ENCODE data around the gene VSIR.
A peak's percentile ranks its signal among the peaks of the same experiment; 100 is the strongest.

The VSIR gene

GRCh38 chr10:71714592-71714991 lies 58.7 kb downstream of the VSIR start:
- ChIA-PET CTCF (interaction anchor here (0.9 to 6.2 kb wide), 7 partner anchors 8 to 401 kb away, joined by 3 to 41 read pairs (median 4); partner anchors contain the start of gene VSIR), POLR2A (no interaction called here)
- Histone ChIP-seq H3K27ac (ENCODE audit: insufficient read depth in 1 of 2, low read depth in 1 of 2, low read length in 2 of 2, poor library complexity in 1 of 2, severe bottlenecking in 2 of 2) (peak overlapping the region in 1 of 2 experiments; percentile 52), H3K9me3 (ENCODE audit: control extremely low read depth in 1 of 5, control insufficient read depth in 4 of 5, insufficient read depth in 2 of 5, low read depth in 1 of 5, low read length in 4 of 5) (no peaks in the 10 kb centered on the region), H3K27me3 (replicated peaks in 2 of 5; ENCODE audit: control insufficient read depth in 4 of 5, insufficient read depth in 5 of 5, low read length in 4 of 5) (no peaks in the 10 kb centered on the region), H3K4me3 (ENCODE audit: control insufficient read depth in 1 of 7, extremely low read depth in 1 of 7, insufficient read depth in 4 of 7, low read depth in 2 of 7, low read length in 6 of 7) (peak overlapping the region in 1 of 7 experiments; percentile 15), H3K4me1 (ENCODE audit: control extremely low read depth in 1 of 4, control insufficient read depth in 4 of 4, insufficient read depth in 4 of 4, low read length in 3 of 4) (peaks cover 7 to 59% (median 37%) of the 10 kb centered on the region in 4 experiments), H3K36me3 (ENCODE audit: control insufficient read depth in 4 of 4, insufficient read depth in 4 of 4, low read length in 3 of 4) (no peaks in the 10 kb centered on the region)
- 91% methylated on average over 4 of the region's 5 CpGs for WGBS (ENCODE audit: insufficient coverage)
- no peak for DNase-seq

GRCh38 chr10:71714031-71714410 lies 59.3 kb downstream of the VSIR start:
- Histone ChIP-seq H3K27me3 (replicated peaks in 2 of 5; ENCODE audit: control insufficient read depth in 4 of 5, insufficient read depth in 5 of 5, low read length in 4 of 5) (no peaks in the 10 kb centered on the region), H3K9me3 (ENCODE audit: control extremely low read depth in 1 of 5, control insufficient read depth in 4 of 5, insufficient read depth in 2 of 5, low read depth in 1 of 5, low read length in 4 of 5) (no peaks in the 10 kb centered on the region), H3K4me3 (ENCODE audit: control insufficient read depth in 1 of 7, extremely low read depth in 1 of 7, insufficient read depth in 4 of 7, low read depth in 2 of 7, low read length in 6 of 7) (peak overlapping the region in 3 of 7 experiments; percentile 3 to 19 (median 12)), H3K27ac (ENCODE audit: insufficient read depth in 1 of 2, low read depth in 1 of 2, low read length in 2 of 2, poor library complexity in 1 of 2, severe bottlenecking in 2 of 2) (peak overlapping the region in 1 of 2 experiments; percentile 52), H3K4me1 (ENCODE audit: control extremely low read depth in 1 of 4, control insufficient read depth in 4 of 4, insufficient read depth in 4 of 4, low read length in 3 of 4) (peaks cover 7 to 63% (median 38%) of the 10 kb centered on the region in 4 experiments), H3K36me3 (ENCODE audit: control insufficient read depth in 4 of 4, insufficient read depth in 4 of 4, low read length in 3 of 4) (no peaks in the 10 kb centered on the region)
- DNase-seq = no peak
- POLR2A ChIA-PET = no interaction called here
- CTCF ChIA-PET = interaction anchor here (0.9 to 6.2 kb wide), 11 partner anchors 8 to 401 kb away, joined by 3 to 41 read pairs (median 4); partner anchors contain the start of gene VSIR
- 91% methylated on average over 3 of the region's 4 CpGs for WGBS (ENCODE audit: insufficient coverage)

- H3K27ac ChIP-seq (ENCODE audit: insufficient read depth in 1 of 2, low read depth in 1 of 2, low read length in 2 of 2, poor library complexity in 1 of 2, severe bottlenecking in 2 of 2) = peak overlapping the region in 1 of 2 experiments; percentile 52
- ChIA-PET POLR2A (interaction anchor here (0.6 to 1.3 kb wide), 2 partner anchors 26 to 53 kb away, joined by 3 to 4 read pairs; no protein-coding TSS in a partner anchor), CTCF (interaction anchor here (0.7 to 6.2 kb wide), 14 partner anchors 11 to 400 kb away, joined by 3 to 41 read pairs (median 4); partner anchors contain the start of gene VSIR)
- DNase-seq = peak in 2 of 3 donors; percentile 67 to 73
- no peaks in the 10 kb centered on the region for H3K36me3 ChIP-seq (ENCODE audit: control insufficient read depth in 4 of 4, insufficient read depth in 4 of 4, low read length in 3 of 4)
- H3K9me3 ChIP-seq (ENCODE audit: control extremely low read depth in 1 of 5, control insufficient read depth in 4 of 5, insufficient read depth in 2 of 5, low read depth in 1 of 5, low read length in 4 of 5) = no peaks in the 10 kb centered on the region
- H3K4me3 ChIP-seq (ENCODE audit: control insufficient read depth in 1 of 7, extremely low read depth in 1 of 7, insufficient read depth in 4 of 7, low read depth in 2 of 7, low read length in 6 of 7) = peak overlapping the region in 2 of 7 experiments; percentile 3 to 19
- 65% methylated on average over 9 of the region's 12 CpGs for WGBS (ENCODE audit: insufficient coverage)
- H3K27me3 ChIP-seq (replicated peaks in 2 of 5; ENCODE audit: control insufficient read depth in 4 of 5, insufficient read depth in 5 of 5, low read length in 4 of 5) = no peaks in the 10 kb centered on the region
- H3K4me1 ChIP-seq (ENCODE audit: control extremely low read depth in 1 of 4, control insufficient read depth in 4 of 4, insufficient read depth in 4 of 4, low read length in 3 of 4) = peaks cover 7 to 69% (median 40%) of the 10 kb centered on the region in 4 experiments
These were observed 59.9 kb downstream of the VSIR start for GRCh38 chr10:71713135-71714030.

GRCh38 chr10:71712572-71713134 lies 60.7 kb downstream of the VSIR start:
- Histone ChIP-seq H3K4me1 (ENCODE audit: control extremely low read depth in 1 of 4, control insufficient read depth in 4 of 4, insufficient read depth in 4 of 4, low read length in 3 of 4) (peaks cover 7 to 76% (median 44%) of the 10 kb centered on the region in 4 experiments), H3K4me3 (ENCODE audit: control insufficient read depth in 1 of 7, extremely low read depth in 1 of 7, insufficient read depth in 4 of 7, low read depth in 2 of 7, low read length in 6 of 7) (no peak overlapping the region), H3K27ac (ENCODE audit: insufficient read depth in 1 of 2, low read depth in 1 of 2, low read length in 2 of 2, poor library complexity in 1 of 2, severe bottlenecking in 2 of 2) (no peak overlapping the region), H3K9me3 (ENCODE audit: control extremely low read depth in 1 of 5, control insufficient read depth in 4 of 5, insufficient read depth in 2 of 5, low read depth in 1 of 5, low read length in 4 of 5) (no peaks in the 10 kb centered on the region), H3K36me3 (ENCODE audit: control insufficient read depth in 4 of 4, insufficient read depth in 4 of 4, low read length in 3 of 4) (no peaks in the 10 kb centered on the region), H3K27me3 (replicated peaks in 2 of 5; ENCODE audit: control insufficient read depth in 4 of 5, insufficient read depth in 5 of 5, low read length in 4 of 5) (no peaks in the 10 kb centered on the region)
- no peak for DNase-seq
- CTCF ChIA-PET = interaction anchor here (0.7 to 6.2 kb wide), 13 partner anchors 10 to 100 kb away, joined by 3 to 41 read pairs (median 4); partner anchors contain the start of gene VSIR
- WGBS (ENCODE audit: insufficient coverage) = 59% methylated on average over 14 of the region's 17 CpGs
- POLR2A ChIA-PET = interaction anchor here (1.3 kb wide), 1 partner anchor 54 kb away, joined by 4 read pairs; no protein-coding TSS in a partner anchor

GRCh38 chr10:71712170-71712569 lies 61.1 kb downstream of the VSIR start:
- Histone ChIP-seq H3K36me3 (ENCODE audit: control insufficient read depth in 4 of 4, insufficient read depth in 4 of 4, low read length in 3 of 4) (no peaks in the 10 kb centered on the region), H3K4me1 (ENCODE audit: control extremely low read depth in 1 of 4, control insufficient read depth in 4 of 4, insufficient read depth in 4 of 4, low read length in 3 of 4) (peaks cover 7 to 73% (median 44%) of the 10 kb centered on the region in 4 experiments)

GRCh38 chr10:71711052-71711623 lies 62.2 kb downstream of the VSIR start:
- no peak overlapping the region for H3K4me3 ChIP-seq (ENCODE audit: control insufficient read depth in 1 of 7, extremely low read depth in 1 of 7, insufficient read depth in 4 of 7, low read depth in 2 of 7, low read length in 6 of 7)
- 92% methylated on average over 4 of the region's 6 CpGs for WGBS (ENCODE audit: insufficient coverage)
- no peaks in the 10 kb centered on the region for H3K9me3 ChIP-seq (ENCODE audit: control extremely low read depth in 1 of 5, control insufficient read depth in 4 of 5, insufficient read depth in 2 of 5, low read depth in 1 of 5, low read length in 4 of 5)
- H3K27me3 ChIP-seq (replicated peaks in 2 of 5; ENCODE audit: control insufficient read depth in 4 of 5, insufficient read depth in 5 of 5, low read length in 4 of 5) = no peaks in the 10 kb centered on the region
- H3K27ac ChIP-seq (ENCODE audit: insufficient read depth in 1 of 2, low read depth in 1 of 2, low read length in 2 of 2, poor library complexity in 1 of 2, severe bottlenecking in 2 of 2) = no peak overlapping the region
- no peak for DNase-seq
- H3K4me1 ChIP-seq (ENCODE audit: control extremely low read depth in 1 of 4, control insufficient read depth in 4 of 4, insufficient read depth in 4 of 4, low read length in 3 of 4) = peaks cover 7 to 73% (median 44%) of the 10 kb centered on the region in 4 experiments
- ChIA-PET POLR2A (no interaction called here), CTCF (interaction anchor here (1.0 to 6.2 kb wide), 14 partner anchors 10 to 395 kb away, joined by 3 to 41 read pairs (median 6); partner anchors contain the start of gene VSIR)
- H3K36me3 ChIP-seq (ENCODE audit: control insufficient read depth in 4 of 4, insufficient read depth in 4 of 4, low read length in 3 of 4) = no peaks in the 10 kb centered on the region

More at GRCh38 chr10:71712170-71712569, 61.1 kb downstream of the VSIR start:
- ChIA-PET POLR2A (interaction anchor here (1.3 kb wide), 1 partner anchor 55 kb away, joined by 4 read pairs; no protein-coding TSS in a partner anchor), CTCF (interaction anchor here (0.8 to 6.2 kb wide), 16 partner anchors 9 to 396 kb away, joined by 3 to 41 read pairs (median 5); partner anchors contain the start of gene VSIR)
- Histone ChIP-seq H3K27ac (ENCODE audit: insufficient read depth in 1 of 2, low read depth in 1 of 2, low read length in 2 of 2, poor library complexity in 1 of 2, severe bottlenecking in 2 of 2) (no peak overlapping the region), H3K27me3 (replicated peaks in 2 of 5; ENCODE audit: control insufficient read depth in 4 of 5, insufficient read depth in 5 of 5, low read length in 4 of 5) (no peaks in the 10 kb centered on the region), H3K9me3 (ENCODE audit: control extremely low read depth in 1 of 5, control insufficient read depth in 4 of 5, insufficient read depth in 2 of 5, low read depth in 1 of 5, low read length in 4 of 5) (no peaks in the 10 kb centered on the region), H3K4me3 (ENCODE audit: control insufficient read depth in 1 of 7, extremely low read depth in 1 of 7, insufficient read depth in 4 of 7, low read depth in 2 of 7, low read length in 6 of 7) (no peak overlapping the region)
- 100% methylated on average over 2 of the region's 2 CpGs for WGBS (ENCODE audit: insufficient coverage)
- DNase-seq = no peak

Measured in common myeloid progenitor, CD34-positive (primary cell).